Tibial nerve (tissue), 4 donors: ENCODE data around the gene NOSIP.

Source experiments
- CTCF ChIP-seq, 5 experiments: fragments of 200-600 bp in 3 of 5; fragments of 450-650 bp in 2 of 5; sonication (generic) in 3 of 5; IDR thresholded peaks; one replicate each; pipeline ENCODE4 v1.5.1; 2016 to 2019; ENCODE audit warnings: antibody characterized with exemption in 5 of 5, mild to moderate bottlenecking in 3 of 5, moderate library complexity in 2 of 5
- EP300 ChIP-seq, 2 donors: sonication (generic); formaldehyde crosslinking; IDR thresholded peaks; one replicate each; pipeline ENCODE4 v1.6.1; 2017; ENCODE audit warnings: antibody characterized with exemption in 2 of 2, mild to moderate bottlenecking in 1 of 2
- POLR2A ChIP-seq, 2 donors: fragments of 450-650 bp; IDR thresholded peaks; one replicate each; pipeline ENCODE4 v1.6.1; 2017; ENCODE audit warnings: antibody characterized with exemption in 2 of 2, mild to moderate bottlenecking in 2 of 2, moderate library complexity in 2 of 2

GRCh38 chr19:49513746-49514118 lies 66.6 kb downstream of the NOSIP start:
- TF ChIP-seq POLR2A (IDR thresholded peaks at IDR 0.05) (no peak), EP300 (IDR thresholded peaks at IDR 0.05) (no peak), CTCF (IDR thresholded peaks at IDR 0.05) (no peak)
